Amniotic stem cell (primary cell): ENCODE measurements around the gene MBD1.
A peak's percentile ranks its signal among the peaks of the same experiment; 100 is the strongest.
"Not testable (repeated sequence)": the region's sequence is repeated elsewhere in the genome, so short reads cannot be mapped to it uniquely, and the experiment has no call there.

ENCODE experiments used
- DNase-seq: peaks from one replicate; lab custom pipeline; 2025; lab: John Stamatoyannopoulos, UW

Gene MBD1

DNA sequence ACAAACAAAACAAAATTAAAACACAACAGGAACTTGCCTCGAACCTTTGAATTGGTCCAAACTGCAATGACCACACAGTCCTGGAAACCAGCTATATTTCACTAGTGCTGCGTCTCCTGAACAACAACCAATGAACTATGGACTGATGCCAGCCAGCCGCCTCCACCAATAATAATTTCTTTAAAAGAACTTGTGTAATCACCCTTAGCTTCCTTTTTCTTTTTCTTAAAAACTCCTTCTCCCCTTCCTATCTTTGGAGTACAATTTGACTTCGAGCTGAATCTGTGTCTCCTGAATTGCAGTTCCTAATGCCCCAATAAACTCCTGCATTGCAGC, 7.8 kb upstream of the MBD1 start:
- no peak for DNase-seq

DNA sequence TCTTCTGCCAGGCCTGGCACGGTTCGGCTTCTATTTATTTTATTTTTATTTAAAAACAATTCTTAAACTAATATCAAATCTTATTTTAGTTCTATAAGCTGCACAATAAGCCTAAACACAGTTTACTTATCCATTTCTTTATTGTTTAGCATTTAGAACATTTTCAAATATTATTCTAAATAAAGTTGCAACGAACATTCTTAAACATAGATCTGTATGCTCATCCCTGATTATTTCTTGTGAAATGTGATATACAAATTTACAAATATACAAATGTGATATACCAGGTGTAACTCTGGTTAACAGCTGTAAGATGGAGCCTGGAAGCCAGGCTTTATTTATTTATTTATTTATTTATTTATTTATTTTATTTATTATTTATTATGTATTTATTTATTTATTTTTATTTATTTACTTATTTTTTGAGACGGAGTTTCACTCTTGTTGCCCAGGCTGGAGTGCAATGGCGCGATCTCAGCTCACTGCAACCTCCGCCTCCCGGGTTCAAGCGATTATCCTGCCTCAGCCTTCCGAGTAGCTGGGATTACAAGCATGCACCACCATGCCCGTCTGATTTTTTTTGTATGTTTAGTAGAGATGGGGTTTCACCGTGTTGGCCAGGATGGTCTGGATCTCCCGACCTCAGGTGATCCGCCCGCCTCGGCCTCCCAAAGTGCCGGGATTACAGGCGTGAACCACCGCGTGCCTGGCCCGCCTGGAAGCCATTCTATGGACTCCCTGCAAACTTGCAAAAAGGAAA, 7.2 kb upstream of the MBD1 start:
- DNase-seq: not testable (repeated sequence)

DNA sequence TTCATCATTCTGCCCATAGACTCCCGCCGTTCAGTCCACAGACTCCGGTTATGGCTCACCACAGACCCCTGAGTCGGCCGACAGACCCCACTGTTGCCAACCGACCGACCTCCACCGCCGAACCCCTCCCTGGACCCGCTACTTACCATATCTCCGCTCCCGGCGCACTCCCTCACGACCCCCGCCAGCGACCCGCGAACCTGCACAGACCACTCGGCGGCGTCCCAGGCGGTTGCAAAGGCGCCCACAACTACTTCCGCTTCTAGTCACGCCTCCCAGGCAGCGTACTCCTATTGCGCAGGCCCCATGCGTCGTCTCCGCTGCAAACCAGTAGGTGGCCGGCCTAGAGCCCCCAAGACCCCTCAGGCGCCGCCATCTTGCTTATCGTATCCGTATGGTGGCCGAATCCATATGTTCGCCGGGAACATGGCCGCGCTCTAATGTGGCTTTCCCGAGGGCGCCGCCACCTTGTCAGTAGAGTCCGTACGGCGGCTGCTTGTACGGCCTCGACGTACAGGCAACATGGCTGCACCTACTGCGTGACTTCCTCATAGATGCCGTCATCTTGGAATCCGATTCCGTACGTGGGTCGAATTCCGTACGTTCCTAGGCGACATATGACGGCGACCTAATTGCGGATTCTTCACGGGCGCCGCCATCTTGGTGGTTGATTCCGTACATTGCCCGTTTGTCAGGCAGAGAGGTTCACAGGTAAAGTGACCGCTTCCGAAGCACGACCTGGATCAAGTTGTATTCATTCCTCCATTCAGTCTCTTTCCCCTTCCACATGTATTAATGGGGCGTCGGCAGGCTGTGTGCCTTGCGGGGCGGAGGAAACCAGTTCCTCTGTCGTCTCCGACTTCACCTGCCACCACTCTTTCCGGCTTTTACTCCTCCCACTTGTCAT, 6.4 kb upstream of the MBD1 start, which contains the start of gene CXXC1:
TSS of gene CXXC1 (minus strand) at position 252 of the 907 bp plus-strand sequence. CDS start at position 149, 103 bp downstream.
- DNase-seq: peak; percentile 99

DNA sequence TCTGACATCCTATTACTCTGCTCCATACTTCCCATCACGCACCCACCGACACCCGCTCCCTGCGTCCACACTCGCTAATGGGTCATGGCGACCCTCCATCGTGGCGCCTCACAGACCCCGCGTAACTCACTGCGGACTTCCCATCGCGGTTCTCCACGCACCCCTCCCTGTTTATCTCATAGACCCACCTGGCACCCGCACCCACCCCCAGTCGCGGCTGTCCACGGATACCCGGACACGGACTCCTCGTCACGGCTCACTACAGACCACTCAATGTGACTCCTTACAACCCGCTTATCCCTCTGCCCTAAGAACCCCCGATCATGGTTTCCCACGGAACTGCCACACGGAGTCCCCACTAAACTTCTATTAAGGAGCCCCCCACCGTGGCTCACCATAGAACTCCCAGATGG, 5.7 kb upstream of the MBD1 start:
- DNase-seq: no peak

DNA sequence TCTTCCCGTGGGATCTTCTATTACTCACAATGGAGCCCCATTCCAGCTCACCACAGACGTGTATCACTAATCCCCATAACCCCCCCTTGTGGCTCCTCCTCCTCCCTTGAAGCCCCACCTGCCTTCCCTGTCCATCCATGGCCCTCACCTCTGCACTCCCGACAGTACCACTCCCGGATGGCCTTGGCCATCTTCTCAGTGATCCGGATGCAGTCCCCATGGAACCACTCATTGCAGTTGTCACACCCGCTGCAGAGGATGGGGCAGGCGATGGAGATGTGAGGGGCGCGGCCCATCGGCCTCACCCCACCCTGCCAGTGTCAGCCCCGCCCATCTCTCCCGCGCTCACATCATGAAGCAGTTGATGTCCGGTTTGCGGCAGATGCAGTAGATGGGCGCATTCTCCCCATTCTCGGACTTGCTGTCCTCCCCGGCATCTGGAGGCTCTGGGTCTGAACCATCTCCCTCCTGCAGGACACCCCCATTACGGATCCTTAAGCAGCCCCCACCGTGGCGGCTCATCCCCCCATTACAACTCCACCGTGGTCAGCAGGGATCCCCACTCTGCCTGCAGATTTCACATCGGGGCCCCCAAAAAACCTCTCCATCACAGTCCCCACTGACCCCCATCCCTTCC, 5.2 kb upstream of the MBD1 start:
- DNase-seq: no peak

- no peak for DNase-seq
These were observed 4.5 kb upstream of the MBD1 start for GRCh38 chr18:50285631-50286321.

DNA sequence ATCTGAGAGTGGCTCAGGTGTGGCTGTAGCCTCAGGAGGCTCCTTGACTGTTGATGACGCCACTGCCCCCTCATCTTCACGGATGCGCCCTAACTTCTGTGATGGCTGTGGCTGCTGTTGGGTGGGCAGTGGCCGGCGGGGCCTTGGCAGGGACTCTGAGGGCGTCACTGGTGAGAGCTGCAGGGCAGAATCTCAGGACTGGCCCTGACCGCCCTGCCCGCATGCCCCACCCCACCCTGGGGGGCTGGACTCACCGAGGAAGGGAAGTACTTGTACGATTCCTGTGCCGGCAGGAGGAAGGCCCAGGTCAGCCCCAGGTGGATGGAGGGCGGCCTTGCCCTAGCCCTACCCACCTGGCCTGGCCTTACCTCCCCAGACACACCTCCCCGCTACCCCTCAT, 3.7 kb upstream of the MBD1 start:
- no peak for DNase-seq

GRCh38 chr18:50284255-50284885, 3.0 kb upstream of the MBD1 start:
- DNase-seq: no peak

GRCh38 chr18:50283469-50284209, 2.3 kb upstream of the MBD1 start:
- DNase-seq: no peak

DNA sequence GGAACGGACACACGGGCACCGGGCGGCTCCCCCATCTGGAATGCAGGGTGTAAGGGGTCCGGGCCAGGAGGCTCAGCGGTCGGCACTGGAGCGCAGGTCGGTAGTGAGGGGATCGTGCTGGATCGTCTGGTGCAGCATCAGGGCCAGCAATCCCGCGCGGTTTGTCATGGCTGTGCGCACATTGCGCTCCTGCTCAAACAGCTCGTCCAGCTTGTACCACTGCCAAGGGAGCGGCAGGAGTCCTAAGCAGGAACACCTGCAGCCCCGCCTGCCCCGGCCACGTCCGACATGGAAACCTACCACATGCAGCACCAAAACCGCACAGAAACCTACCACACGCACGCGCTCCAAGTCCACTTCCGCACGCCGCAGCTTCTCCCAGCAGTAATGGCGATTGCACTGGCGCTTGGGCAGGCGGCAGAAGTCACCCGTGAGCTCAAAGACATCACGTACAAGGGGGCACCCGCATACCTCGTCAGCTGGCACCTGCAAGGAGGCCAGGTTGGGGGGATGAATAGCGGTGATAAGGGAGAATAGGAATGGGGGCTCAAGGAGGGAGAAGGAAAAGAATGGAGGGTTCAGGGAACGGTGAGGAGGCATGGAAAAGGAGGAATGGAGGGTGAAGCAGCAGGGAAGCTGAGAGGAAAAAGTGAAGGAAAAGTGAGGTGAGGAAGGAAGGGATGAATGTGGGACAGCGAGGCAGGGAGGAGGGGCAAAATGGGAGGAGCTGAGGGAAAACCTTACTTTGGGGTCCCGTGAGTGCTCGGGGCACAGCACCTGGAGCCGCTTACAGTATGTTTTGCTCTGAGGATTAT, 1.4 kb upstream of the MBD1 start:
- no peak for DNase-seq

DNA sequence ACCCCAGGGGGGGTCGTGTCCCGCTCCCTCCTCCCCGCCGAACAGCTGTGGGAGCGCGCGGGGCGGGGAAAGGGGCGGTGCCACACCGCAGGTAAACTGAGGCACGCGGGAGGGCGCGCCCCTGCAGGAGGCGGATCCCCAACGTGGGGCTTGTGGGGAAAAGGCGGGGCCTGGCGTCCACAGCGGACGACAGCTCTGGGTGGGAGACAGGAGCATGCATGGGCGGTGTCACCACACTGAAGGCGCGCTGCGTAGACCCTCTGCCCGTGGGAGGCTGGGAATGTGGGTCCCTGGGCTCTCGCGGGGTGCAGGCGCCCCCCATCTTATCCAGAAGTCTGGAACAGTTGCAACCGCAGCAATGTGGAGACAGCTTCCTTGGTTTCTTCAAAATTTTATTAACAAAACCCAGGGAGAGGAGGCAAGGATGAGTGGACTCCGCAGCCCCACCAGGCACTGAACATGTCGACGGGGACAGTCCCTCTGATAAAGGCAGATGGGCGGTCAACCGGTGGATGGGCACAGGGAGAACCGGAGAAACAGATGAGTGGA, 723 bp upstream of the MBD1 start:
- no peak for DNase-seq

- DNase-seq: no peak
These were observed 522 bp downstream of the MBD1 start for GRCh38 chr18:50280707-50281294.

- no peak for DNase-seq
These were observed 1.6 kb downstream of the MBD1 start for GRCh38 chr18:50279752-50280151.

DNA sequence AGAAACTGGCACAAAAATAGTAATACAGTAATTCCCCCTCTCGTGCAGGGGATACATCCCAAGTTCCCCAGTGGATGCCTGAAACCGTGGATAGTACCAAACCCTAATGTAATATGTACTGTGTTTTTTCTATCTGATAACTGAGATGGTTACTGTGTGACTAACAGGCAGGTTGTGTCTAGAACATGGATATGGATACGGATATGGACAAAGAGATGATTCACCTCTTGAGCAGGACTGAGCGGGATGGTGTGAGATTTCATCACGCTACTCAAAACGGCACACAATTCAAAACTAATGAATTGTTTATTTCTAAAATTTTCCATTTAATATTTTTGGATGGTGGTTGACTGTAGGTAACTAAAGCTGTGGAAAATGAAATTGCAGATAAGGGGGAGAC, 3.4 kb downstream of the MBD1 start:
- DNase-seq: no peak

DNA sequence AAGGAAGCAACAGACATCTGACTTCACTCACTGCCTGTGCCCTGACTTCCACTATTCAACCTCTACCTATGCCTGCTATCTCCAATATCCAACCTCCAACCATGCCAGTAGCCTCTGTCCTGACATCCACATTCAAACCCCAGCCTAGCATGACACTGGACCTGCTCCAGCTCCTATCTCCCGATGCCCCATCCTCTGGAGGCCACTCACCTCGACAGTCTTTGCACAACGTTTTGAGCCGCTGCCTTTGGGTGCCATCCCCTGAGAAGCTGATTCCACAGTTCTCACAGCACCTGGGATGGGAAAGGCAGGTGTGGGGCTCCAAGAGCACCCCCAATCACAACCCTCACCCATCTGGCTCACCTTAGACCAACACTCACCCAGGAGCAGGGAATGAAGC, 4.9 kb downstream of the MBD1 start:
- DNase-seq: no peak

- DNase-seq: no peak
These were observed 5.8 kb downstream of the MBD1 start for GRCh38 chr18:50275503-50276036.

DNA sequence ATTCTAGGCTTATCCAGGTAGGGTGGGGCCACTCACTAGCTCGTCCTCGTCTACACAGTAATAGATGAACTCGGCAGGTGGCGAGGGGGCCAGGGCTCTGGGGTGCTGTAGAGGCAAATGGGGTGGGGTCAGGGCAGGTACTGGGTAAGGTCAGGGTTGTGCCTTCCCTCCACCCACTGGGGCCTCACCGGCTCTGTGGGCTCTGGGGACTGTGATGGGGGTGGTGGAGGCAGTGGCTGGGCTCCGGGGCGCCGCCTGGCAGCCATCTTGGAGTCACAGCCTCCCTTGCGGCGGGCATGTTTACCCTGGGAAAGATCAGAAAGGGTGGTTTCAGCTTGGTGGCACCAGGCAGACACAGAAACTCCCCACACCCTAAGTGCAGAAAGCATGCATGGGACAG, 6.4 kb downstream of the MBD1 start:
- no peak for DNase-seq

GRCh38 chr18:50274044-50274442, 7.3 kb downstream of the MBD1 start:
- DNase-seq: no peak
